Measurements from ENCODE around the gene OR1I1. TPM values are rescaled to one million over a fixed set of nuclear protein-coding genes. Genes with fewer than 3 reads are reported as not detected.
A peak's percentile ranks its signal among the peaks of the same experiment; 100 is the strongest.

The OR1I1 gene
- total RNA-seq, 1 experiment from 2014 or later = not detected

DNA sequence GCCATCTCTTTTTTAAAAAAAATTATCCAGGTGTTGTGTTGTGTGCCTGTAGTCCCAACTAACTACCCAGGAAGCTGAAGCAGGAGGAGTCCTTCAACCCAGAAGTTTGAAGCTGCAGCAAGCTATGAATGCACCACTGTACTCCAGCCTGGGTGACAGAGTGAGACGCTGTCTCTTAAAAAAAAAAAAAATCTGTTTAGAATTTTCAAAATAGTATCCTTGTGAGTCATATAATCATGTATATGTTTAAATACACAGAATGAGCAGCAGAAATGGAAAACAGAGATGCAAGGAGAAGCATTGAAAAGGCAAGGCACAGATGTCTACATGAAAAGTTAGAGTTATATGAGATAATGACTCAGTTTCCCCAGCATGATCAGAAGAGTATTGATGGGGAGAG is 56.4 kb downstream of the OR1I1 start:
- Histone ChIP-seq H3K9ac (ENCODE audit: low read length) (no peak overlapping the region), H3K27ac (ENCODE audit: low read length) (no peak overlapping the region), H3K9me2 (replicated peaks; ENCODE audit: insufficient read depth, low read length) (no peaks in the 10 kb centered on the region)

GRCh38 chr19:15141143-15141542 is 59.1 kb downstream of the OR1I1 start:
- no peaks in the 10 kb centered on the region for H4K20me1 ChIP-seq (ENCODE audit: insufficient read depth, low read depth, low read length)
- no peak overlapping the region for H2AFZ ChIP-seq (ENCODE audit: low read length)
- no peak overlapping the region for H3K27ac ChIP-seq (ENCODE audit: low read length)
- DNase-seq = no peak
- H3K9ac ChIP-seq (ENCODE audit: low read length) = no peak overlapping the region
- no peaks in the 10 kb centered on the region for H3K9me2 ChIP-seq (replicated peaks; ENCODE audit: insufficient read depth, low read length)
- no peak overlapping the region for H3K4me2 ChIP-seq (ENCODE audit: low read depth, low read length, poor library complexity, severe bottlenecking)
- no peaks in the 10 kb centered on the region for H3K4me1 ChIP-seq (ENCODE audit: low read length)
- no peaks in the 10 kb centered on the region; the same call in 1 of the 2 replicates for H3K9me3 ChIP-seq (ENCODE audit: low read length)
- H3K79me2 ChIP-seq (ENCODE audit: low read length) = no peaks in the 10 kb centered on the region
- H3K36me3 ChIP-seq (ENCODE audit: insufficient read depth, low read length) = no peaks in the 10 kb centered on the region
- H3K4me3 ChIP-seq (ENCODE audit: low read length) = no peak overlapping the region
- no peaks in the 10 kb centered on the region for H3K27me3 ChIP-seq (ENCODE audit: low read length)

More for the DNA sequence above, 56.4 kb downstream of the OR1I1 start:
- H3K79me2 ChIP-seq (ENCODE audit: low read length) = no peaks in the 10 kb centered on the region
- H2AFZ ChIP-seq (ENCODE audit: low read length) = no peak overlapping the region
- DNase-seq = peak; percentile 1
- H3K4me2 ChIP-seq (ENCODE audit: low read depth, low read length, poor library complexity, severe bottlenecking) = no peak overlapping the region
- H3K36me3 ChIP-seq (ENCODE audit: insufficient read depth, low read length) = no peaks in the 10 kb centered on the region
- H3K4me3 ChIP-seq (ENCODE audit: low read length) = no peak overlapping the region
- H4K20me1 ChIP-seq (ENCODE audit: insufficient read depth, low read depth, low read length) = no peaks in the 10 kb centered on the region
- no peaks in the 10 kb centered on the region for H3K27me3 ChIP-seq (ENCODE audit: low read length)
- no peaks in the 10 kb centered on the region for H3K9me3 ChIP-seq (ENCODE audit: low read length)
- H3K4me1 ChIP-seq (ENCODE audit: low read length) = no peaks in the 10 kb centered on the region

DNA sequence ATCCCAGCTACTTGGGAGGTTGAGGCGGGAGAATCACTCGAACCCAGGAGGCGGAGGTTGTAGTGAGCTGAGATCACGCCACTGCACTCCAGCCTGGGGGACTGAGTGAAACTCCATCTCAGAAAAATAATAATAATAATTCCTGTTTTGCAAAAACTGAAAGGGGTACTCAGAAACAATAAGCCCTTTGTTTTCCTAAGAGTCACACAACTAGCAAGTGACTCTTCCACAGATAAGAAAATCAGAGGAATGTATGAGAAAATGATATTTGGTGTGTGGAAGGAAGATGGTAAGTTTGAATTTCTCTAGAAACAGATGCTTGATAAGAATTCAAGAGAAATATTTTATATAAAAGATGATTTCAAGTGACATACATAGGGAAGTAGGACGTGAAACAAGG is 60.3 kb downstream of the OR1I1 start:
- Histone ChIP-seq H3K9me2 (replicated peaks; ENCODE audit: insufficient read depth, low read length) (no peaks in the 10 kb centered on the region), H3K9me3 (ENCODE audit: low read length) (no peaks in the 10 kb centered on the region; the same call in 1 of the 2 replicates), H3K27ac (ENCODE audit: low read length) (no peak overlapping the region), H3K9ac (ENCODE audit: low read length) (no peak overlapping the region), H4K20me1 (ENCODE audit: insufficient read depth, low read depth, low read length) (no peaks in the 10 kb centered on the region), H3K36me3 (ENCODE audit: insufficient read depth, low read length) (no peaks in the 10 kb centered on the region), H3K4me1 (ENCODE audit: low read length) (no peaks in the 10 kb centered on the region), H3K79me2 (ENCODE audit: low read length) (no peaks in the 10 kb centered on the region), H3K4me2 (ENCODE audit: low read depth, low read length, poor library complexity, severe bottlenecking) (no peak overlapping the region), H2AFZ (ENCODE audit: low read length) (no peak overlapping the region), H3K4me3 (ENCODE audit: low read length) (no peak overlapping the region), H3K27me3 (ENCODE audit: low read length) (no peaks in the 10 kb centered on the region)
- peak; percentile 6 for DNase-seq

Other genes starting within 250 kb of the OR1I1 start
- 0.15 TPM in 1 of 2 replicates, not detected in the other for gene OR7A5, start 247.0 kb upstream of the OR1I1 start, total RNA-seq (2014; rRNA removed; shearing (Covaris generic); ENCODE audit: low replicate concordance)
- not detected in 2 replicates for gene OR7C1, start 247.0 kb upstream of the OR1I1 start, total RNA-seq (2014; rRNA removed; shearing (Covaris generic); ENCODE audit: low replicate concordance)
- not detected in 2 replicates for gene OR7A10, start 233.3 kb upstream of the OR1I1 start, total RNA-seq (2014; rRNA removed; shearing (Covaris generic); ENCODE audit: low replicate concordance)
- gene OR7A17, start 196.1 kb upstream of the OR1I1 start, total RNA-seq (2014; rRNA removed; shearing (Covaris generic); ENCODE audit: low replicate concordance) = not detected in 2 replicates
- not detected in 2 replicates for gene OR7C2, start 140.7 kb upstream of the OR1I1 start, total RNA-seq (2014; rRNA removed; shearing (Covaris generic); ENCODE audit: low replicate concordance)
- gene SLC1A6, start 102.3 kb upstream of the OR1I1 start, total RNA-seq (2014; rRNA removed; shearing (Covaris generic); ENCODE audit: low replicate concordance) = not detected in 2 replicates
- not detected in 2 replicates for gene CASP14, start 32.7 kb upstream of the OR1I1 start, total RNA-seq (2014; rRNA removed; shearing (Covaris generic); ENCODE audit: low replicate concordance)
- not detected in 2 replicates for gene SYDE1, start 25.2 kb downstream of the OR1I1 start, total RNA-seq (2014; rRNA removed; shearing (Covaris generic); ENCODE audit: low replicate concordance)
- 0.45 and 3.2 TPM in 2 replicates for gene NOTCH3, start 118.8 kb downstream of the OR1I1 start, total RNA-seq (2014; rRNA removed; shearing (Covaris generic); ENCODE audit: low replicate concordance)
- 0.11 and 1.6 TPM in 2 replicates for gene EPHX3, start 150.2 kb downstream of the OR1I1 start, total RNA-seq (2014; rRNA removed; shearing (Covaris generic); ENCODE audit: low replicate concordance)

Measured in Karpas-422 (cell line).